C4-2B (cell line): Measurements from ENCODE around the gene FOXR1.
"Not testable (repeated sequence)": the region's sequence is repeated elsewhere in the genome, so short reads cannot be mapped to it uniquely, and the experiment has no call there.

Source experiments
- CTCF ChIP-seq: fragments of 450-650 bp; conservative IDR thresholded peaks from 2 replicates; pipeline ENCODE4 v1.5.1; 2017; ENCODE audit warnings: mild to moderate bottlenecking
- ZFX ChIP-seq: fragments of 450-650 bp; IDR thresholded peaks from 2 replicates; pipeline ENCODE4 v1.6.1; 2017

- TF ChIP-seq CTCF, ZFX: not testable (repeated sequence)
Observed at GRCh38 chr11:119017377-119017776, 45.8 kb downstream of the FOXR1 start.
